WTC11 (cell line): ENCODE data around the gene COPB2.

Experiments used
- CTCF ChIP-seq: fragments of 200-600 bp; IDR thresholded peaks from 2 replicates; pipeline ENCODE4 v1.8.0; 2022; ENCODE audit warnings: antibody characterized with exemption
- ETV6 ChIP-seq: sonication (generic); formaldehyde crosslinking; IDR thresholded peaks from 2 replicates; pipeline ENCODE4 v1.8.1; 2022; ENCODE audit warnings: mild to moderate bottlenecking, missing genetic modification reagents
- NFYB ChIP-seq: sonication (generic); formaldehyde crosslinking; conservative IDR thresholded peaks from 2 replicates; pipeline ENCODE4 v1.8.0; 2022; ENCODE audit warnings: low read depth, missing genetic modification reagents
- USF1 ChIP-seq: sonication (generic); formaldehyde crosslinking; IDR thresholded peaks from 2 replicates; pipeline ENCODE4 v1.8.0; 2022; ENCODE audit warnings: mild to moderate bottlenecking, missing genetic modification reagents
- ZNF121 ChIP-seq: sonication (generic); formaldehyde crosslinking; IDR thresholded peaks from 2 replicates; pipeline ENCODE4 v1.8.0; 2023; ENCODE audit warnings: missing genetic modification reagents
- ZNF232 ChIP-seq: sonication (generic); formaldehyde crosslinking; IDR thresholded peaks from 2 replicates; pipeline ENCODE4 v1.8.0; 2022; ENCODE audit warnings: mild to moderate bottlenecking, missing genetic modification reagents

GRCh38 chr3:139332092-139332491, 57.4 kb downstream of the COPB2 start:
- TF ChIP-seq ETV6 (CRISPR knock-in tag) = no peak
- no peak for TF ChIP-seq CTCF
- TF ChIP-seq ZNF232 = no peak
- no peak for TF ChIP-seq ZNF121
- TF ChIP-seq USF1 (CRISPR knock-in tag) = no peak
- TF ChIP-seq NFYB = no peak
